Measurements from ENCODE around the gene MSRB3. TPM values are rescaled to one million over a fixed set of nuclear protein-coding genes. Genes with fewer than 3 reads are reported as not detected.

The MSRB3 gene
- total RNA-seq, 4 donors from 2014 or later = 2.8 to 14.9 (median 9.3) TPM

GRCh38 chr12:65427646-65428045, 149.2 kb downstream of the MSRB3 start:
- no peaks in the 10 kb centered on the region for H3K27me3 ChIP-seq
- TF ChIP-seq POLR2A (IDR thresholded peaks at IDR 0.05) (no peak), CTCF (IDR thresholded peaks at IDR 0.05) (no peak)
- H3K36me3 ChIP-seq = no peaks in the 10 kb centered on the region
- H3K4me3 ChIP-seq = no peak overlapping the region
- no peaks in the 10 kb centered on the region for H3K9me3 ChIP-seq
- no peak for DNase-seq
- H3K4me1 ChIP-seq = no peaks in the 10 kb centered on the region
- H3K27ac ChIP-seq = no peak overlapping the region

- Histone ChIP-seq H3K27me3 (no peaks in the 10 kb centered on the region), H3K4me3 (no peak overlapping the region), H3K36me3 (no peaks in the 10 kb centered on the region), H3K27ac (no peak overlapping the region), H3K4me1 (no peaks in the 10 kb centered on the region), H3K9me3 (no peaks in the 10 kb centered on the region)
- DNase-seq = no peak
- TF ChIP-seq POLR2A (IDR thresholded peaks at IDR 0.05) (no peak), CTCF (IDR thresholded peaks at IDR 0.05) (no peak)
Measured at GRCh38 chr12:65430006-65430405, 151.5 kb downstream of the MSRB3 start.

- H3K9me3 ChIP-seq = no peaks in the 10 kb centered on the region
- no peak for TF ChIP-seq POLR2A (IDR thresholded peaks at IDR 0.05)
- TF ChIP-seq CTCF (IDR thresholded peaks at IDR 0.05) = no peak
- no peaks in the 10 kb centered on the region for H3K36me3 ChIP-seq
- H3K4me3 ChIP-seq = no peak overlapping the region
- no peak for DNase-seq
- no peaks in the 10 kb centered on the region for H3K27me3 ChIP-seq
- no peak overlapping the region for H3K27ac ChIP-seq
- H3K4me1 ChIP-seq = no peaks in the 10 kb centered on the region
Measured at GRCh38 chr12:65430571-65431306, 152.3 kb downstream of the MSRB3 start.

GRCh38 chr12:65432114-65432513, 153.6 kb downstream of the MSRB3 start:
- H3K4me3 ChIP-seq = no peak overlapping the region
- H3K27me3 ChIP-seq = no peaks in the 10 kb centered on the region
- no peaks in the 10 kb centered on the region for H3K36me3 ChIP-seq
- TF ChIP-seq CTCF (IDR thresholded peaks at IDR 0.05) (no peak), POLR2A (IDR thresholded peaks at IDR 0.05) (no peak)
- H3K27ac ChIP-seq = no peak overlapping the region
- no peaks in the 10 kb centered on the region for H3K9me3 ChIP-seq
- H3K4me1 ChIP-seq = no peaks in the 10 kb centered on the region
- DNase-seq = no peak

- H3K27me3 ChIP-seq = no peaks in the 10 kb centered on the region
- H3K36me3 ChIP-seq = no peaks in the 10 kb centered on the region
- H3K27ac ChIP-seq = no peak overlapping the region
- no peaks in the 10 kb centered on the region for H3K4me1 ChIP-seq
- DNase-seq = no peak
- no peaks in the 10 kb centered on the region for H3K9me3 ChIP-seq
- H3K4me3 ChIP-seq = no peak overlapping the region
- TF ChIP-seq POLR2A (IDR thresholded peaks at IDR 0.05) (no peak), CTCF (IDR thresholded peaks at IDR 0.05) (no peak)
Measured at GRCh38 chr12:65432651-65433050, 154.2 kb downstream of the MSRB3 start.

All from Peyer's patch (tissue), 4 donors.